ENCODE results near the gene TAF7L.

Gene TAF7L

GRCh38 chrX:101219864-101220346 lies 71.2 kb downstream of the TAF7L start:
- no peak for DNase-seq

GRCh38 chrX:101219116-101219863 lies 71.8 kb downstream of the TAF7L start, which contains the start of gene DRP2:
Gene DRP2 (plus strand): TSS chrX:101219786. CDS start chrX:101231648, 11,862 bp downstream.
- no peak for DNase-seq
